MM.1S (cell line): ENCODE results near the gene RPL27A.

Experiments used
- CTCF ChIP-seq: fragments of 300-600 bp; sonication (generic); IDR thresholded peaks from 2 replicates; pipeline ENCODE4 v1.5.1; 2016; ENCODE audit warnings: antibody characterized with exemption, low read length, mixed read lengths
- EZH2 ChIP-seq: fragments of 300-600 bp; sonication (generic); optimal IDR thresholded peaks from 2 replicates; pipeline ENCODE3; 2017; ENCODE audit warnings: low read depth, mild to moderate bottlenecking, antibody characterized with exemption, low read length, mixed read lengths
- EZH2phosphoT487 ChIP-seq: fragments of 300-600 bp; sonication (generic); IDR thresholded peaks from 2 replicates; pipeline ENCODE4 v1.6.1; 2018; ENCODE audit warnings: antibody characterized with exemption, low read length

GRCh38 chr11:8685820-8686219, 3.2 kb downstream of the RPL27A start:
- no peak for TF ChIP-seq CTCF
- TF ChIP-seq EZH2, result no peak
- no peak for TF ChIP-seq EZH2phosphoT487
